Nephron (organoid): ENCODE measurements around the gene TFR2.
A peak's percentile ranks its signal among the peaks of the same experiment; 100 is the strongest.

Source experiments
- H3K27ac Mint-ChIP-seq, 3 experiments: 2 replicates each; pipeline ENCODE4 v1.8.0; 2020; ENCODE audit warnings: mixed read lengths in 3 of 3, mild to moderate bottlenecking in 2 of 3, moderate library complexity in 1 of 3
- H3K27me3 Mint-ChIP-seq: 2 replicates; pipeline ENCODE4 v1.8.0; 2021; ENCODE audit warnings: low read depth, mild to moderate bottlenecking, moderate library complexity, mixed read lengths
- H3K36me3 Mint-ChIP-seq: 2 replicates; pipeline ENCODE4 v1.8.0; 2020; ENCODE audit warnings: low read depth, mixed read lengths
- H3K4me1 Mint-ChIP-seq: 2 replicates; pipeline ENCODE4 v1.8.0; 2020; ENCODE audit warnings: mixed read lengths
- H3K4me3 Mint-ChIP-seq, 3 experiments: 2 replicates each; pipeline ENCODE4 v1.8.0; 2020; ENCODE audit warnings: mild to moderate bottlenecking in 3 of 3, mixed read lengths in 3 of 3, moderate library complexity in 2 of 3
- H3K9me3 Mint-ChIP-seq: 2 replicates; pipeline ENCODE4 v1.8.0; 2020; ENCODE audit warnings: mixed read lengths
- CTCF ChIP-seq, 3 experiments: fragments of 200-600 bp; sonication (generic); IDR thresholded peaks; one replicate each; pipeline ENCODE4 v1.5.0; 2021; ENCODE audit warnings: antibody characterized with exemption in 3 of 3; ENCODE audit not compliant: unreplicated experiment in 3 of 3

TFR2 gene

DNA sequence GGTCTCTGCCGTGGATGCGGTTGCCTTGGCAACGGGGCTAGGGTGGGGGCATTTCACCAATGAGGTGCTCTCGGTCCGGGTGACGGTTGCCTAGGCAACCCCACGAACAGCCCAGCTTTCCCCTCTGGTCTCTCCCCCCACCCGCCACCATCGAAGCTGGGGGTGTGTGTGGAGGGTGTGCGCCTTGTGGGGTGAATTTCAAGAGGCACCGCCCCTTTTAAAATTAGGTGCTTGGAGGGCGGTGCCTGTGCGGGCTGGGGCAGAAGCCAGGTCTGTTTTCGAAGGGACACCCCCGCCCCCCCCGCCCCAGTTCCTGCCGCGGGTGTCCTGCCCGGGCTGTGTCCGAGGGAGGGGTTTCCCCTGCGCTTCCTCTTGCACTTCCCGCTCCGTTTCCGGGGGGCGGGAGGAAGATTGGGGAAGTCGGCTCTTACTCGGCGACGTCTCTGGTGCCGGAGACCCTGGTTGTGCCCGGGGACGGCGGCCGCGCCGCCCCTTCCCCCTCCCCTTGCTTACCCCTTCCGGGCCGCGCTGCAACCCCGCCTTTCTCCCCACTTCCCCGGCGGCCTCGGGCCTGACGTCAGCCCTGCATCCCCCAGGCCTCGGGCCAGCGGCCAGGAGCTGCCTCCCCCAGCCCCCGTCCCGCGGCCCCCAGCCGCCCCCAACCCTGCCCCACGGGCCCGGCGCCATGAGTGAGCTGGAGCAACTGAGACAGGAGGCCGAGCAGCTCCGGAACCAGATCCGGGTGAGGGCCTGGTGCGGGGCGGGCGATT, 34.4 kb upstream of the TFR2 start:
- Mint-ChIP-seq H3K4me3 (peak overlapping the region; percentile 85 to 88 (median 86)), H3K27ac (peak overlapping the region in 1 of 3 experiments; percentile 78)

DNA sequence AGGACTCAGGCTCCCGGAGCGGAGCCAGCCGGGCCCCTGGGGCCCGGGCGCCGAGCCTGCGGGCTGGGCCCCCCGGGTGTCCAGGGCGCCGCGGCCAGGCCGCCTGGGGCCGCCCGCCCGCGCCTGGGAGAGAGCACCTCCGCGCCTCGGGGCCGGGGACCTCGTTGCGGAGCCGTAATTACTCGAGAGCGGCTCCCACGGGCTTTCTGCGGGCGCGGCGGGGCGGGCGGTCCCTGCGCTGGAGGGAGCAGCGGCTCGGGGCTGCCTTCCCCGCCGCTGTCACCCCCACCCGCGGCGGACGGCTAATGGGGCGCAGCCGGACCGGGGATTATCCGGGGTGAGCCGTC, 33.7 kb upstream of the TFR2 start:
- peak overlapping the region; percentile 96 to 97 (median 96) for H3K4me3 Mint-ChIP-seq
- H3K27ac Mint-ChIP-seq: no peak overlapping the region
- peaks cover 2% of the 10 kb centered on the region for H3K4me1 Mint-ChIP-seq
- peaks cover 8% of the 10 kb centered on the region for H3K27me3 Mint-ChIP-seq
- no peak for TF ChIP-seq CTCF (IDR thresholded peaks at IDR 0.05; ENCODE audit: unreplicated experiment in 3 of 3)
- no peaks in the 10 kb centered on the region for H3K9me3 Mint-ChIP-seq
- peaks cover 19% of the 10 kb centered on the region for H3K36me3 Mint-ChIP-seq

More for the DNA sequence above, 34.4 kb upstream of the TFR2 start:
- peaks cover 22% of the 10 kb centered on the region for H3K36me3 Mint-ChIP-seq
- peaks cover 8% of the 10 kb centered on the region for H3K27me3 Mint-ChIP-seq
- peaks cover 5% of the 10 kb centered on the region for H3K4me1 Mint-ChIP-seq
- TF ChIP-seq CTCF (IDR thresholded peaks at IDR 0.05; ENCODE audit: unreplicated experiment in 3 of 3): no peak
- no peaks in the 10 kb centered on the region for H3K9me3 Mint-ChIP-seq

GRCh38 chr7:100674411-100675104, 33.2 kb upstream of the TFR2 start:
- H3K36me3 Mint-ChIP-seq: peaks cover 16% of the 10 kb centered on the region
- H3K27me3 Mint-ChIP-seq: peaks cover 8% of the 10 kb centered on the region
- no peak for TF ChIP-seq CTCF (IDR thresholded peaks at IDR 0.05; ENCODE audit: unreplicated experiment in 3 of 3)
- no peaks in the 10 kb centered on the region for H3K9me3 Mint-ChIP-seq
- peak overlapping the region; percentile 96 to 97 (median 96) for H3K4me3 Mint-ChIP-seq
- peak overlapping the region; percentile 89 to 99 (median 99) for H3K27ac Mint-ChIP-seq
- H3K4me1 Mint-ChIP-seq: no peaks in the 10 kb centered on the region

GRCh38 chr7:100673942-100674410, 32.6 kb upstream of the TFR2 start:
- Mint-ChIP-seq H3K4me1 (no peaks in the 10 kb centered on the region), H3K4me3 (peak overlapping the region; percentile 96 to 97 (median 96)), H3K9me3 (no peaks in the 10 kb centered on the region), H3K27me3 (peaks cover 8% of the 10 kb centered on the region), H3K36me3 (peaks cover 11% of the 10 kb centered on the region), H3K27ac (peak overlapping the region; percentile 89 to 99 (median 99))
- TF ChIP-seq CTCF (IDR thresholded peaks at IDR 0.05; ENCODE audit: unreplicated experiment in 3 of 3): no peak

DNA sequence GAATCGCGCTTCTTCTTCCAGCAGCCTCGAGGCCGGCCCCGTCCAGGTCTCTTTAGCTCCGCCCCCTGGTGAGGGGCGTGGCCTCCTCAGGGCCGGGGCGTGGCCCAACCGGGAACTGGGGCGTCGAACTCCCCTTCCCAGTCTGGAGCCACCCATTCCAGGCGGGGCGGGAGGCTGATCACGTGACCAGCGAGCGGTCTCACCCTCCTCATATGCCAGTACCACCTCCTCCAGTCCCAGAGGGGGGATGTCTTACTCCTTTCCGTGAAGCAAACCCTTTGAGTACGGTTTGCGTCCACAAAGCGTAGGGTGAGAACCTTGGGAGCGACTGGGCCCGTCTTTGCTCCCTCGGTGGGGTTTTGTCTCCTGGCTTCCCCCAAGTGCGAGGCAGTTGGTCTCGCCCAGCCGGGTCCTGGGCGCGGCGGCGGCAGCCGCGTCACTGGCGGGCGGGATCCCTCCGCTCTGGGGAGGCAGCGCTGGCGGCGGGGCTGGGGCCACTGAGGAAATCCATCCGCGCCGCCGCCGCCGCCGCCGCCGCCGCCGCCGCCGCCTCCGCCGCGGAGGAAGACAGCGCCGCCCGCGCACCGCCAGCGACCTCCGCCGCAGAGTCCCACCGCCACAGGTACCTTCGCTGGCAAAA, 32.1 kb upstream of the TFR2 start, which contains the start of gene GNB2:
TSS of gene GNB2 (plus strand) at position 439 of the 640 bp plus-strand sequence. CDS start 2,526 bp downstream, outside the sequence.
- H3K4me1 Mint-ChIP-seq: no peaks in the 10 kb centered on the region
- no peak for TF ChIP-seq CTCF (IDR thresholded peaks at IDR 0.05; ENCODE audit: unreplicated experiment in 3 of 3)
- peak within 1 kb of the TSS; percentile 99 to 100 (median 99) for H3K27ac Mint-ChIP-seq
- H3K27me3 Mint-ChIP-seq: peaks cover 8% of the 10 kb centered on the region
- no peaks in the 10 kb centered on the region for H3K9me3 Mint-ChIP-seq
- peaks cover 10% of the 10 kb centered on the region for H3K36me3 Mint-ChIP-seq
- peak within 1 kb of the TSS; percentile 96 to 97 (median 96) for H3K4me3 Mint-ChIP-seq
